SW 1271 (cell line): Measurements from ENCODE around the gene C1orf185.
"Not testable (repeated sequence)": the region's sequence is repeated elsewhere in the genome, so short reads cannot be mapped to it uniquely, and the experiment has no call there.

Experiments
- DNase-seq, 2 experiments: peaks; one replicate each; lab custom pipeline; 2025; lab: John Stamatoyannopoulos, UW

The C1orf185 gene

GRCh38 chr1:51137696-51138095, 35.7 kb downstream of the C1orf185 start:
- DNase-seq = not testable (repeated sequence)

GRCh38 chr1:51139474-51139873, 37.4 kb downstream of the C1orf185 start:
- peak in 1 of 2 experiments; percentile 11 for DNase-seq

- DNase-seq = no peak
These were observed 45.4 kb downstream of the C1orf185 start for GRCh38 chr1:51147394-51147793.

GRCh38 chr1:51154776-51155175, 52.7 kb downstream of the C1orf185 start:
- DNase-seq = no peak

GRCh38 chr1:51156752-51157151, 54.7 kb downstream of the C1orf185 start:
- DNase-seq = no peak

GRCh38 chr1:51157395-51157794, 55.4 kb downstream of the C1orf185 start:
- DNase-seq = no peak

GRCh38 chr1:51158263-51158662, 56.2 kb downstream of the C1orf185 start:
- DNase-seq = no peak

- DNase-seq = not testable (repeated sequence)
These were observed 60.5 kb downstream of the C1orf185 start for GRCh38 chr1:51162560-51162959.

- no peak for DNase-seq
These were observed 63.5 kb downstream of the C1orf185 start for GRCh38 chr1:51165540-51165939.

- no peak for DNase-seq
These were observed 66.3 kb downstream of the C1orf185 start for GRCh38 chr1:51168266-51168845.

GRCh38 chr1:51168936-51169335, 66.9 kb downstream of the C1orf185 start:
- no peak for DNase-seq

- DNase-seq = no peak
These were observed 68.3 kb downstream of the C1orf185 start for GRCh38 chr1:51170342-51170741.

- DNase-seq = no peak
These were observed 70.8 kb downstream of the C1orf185 start for GRCh38 chr1:51172811-51173210.

- DNase-seq = no peak
These were observed 73.2 kb downstream of the C1orf185 start for GRCh38 chr1:51175278-51175677.

- DNase-seq = not testable (repeated sequence)
These were observed 76.0 kb downstream of the C1orf185 start for GRCh38 chr1:51177988-51178387.

GRCh38 chr1:51188230-51188629, 86.2 kb downstream of the C1orf185 start:
- DNase-seq = no peak

- DNase-seq = peak in 1 of 2 experiments; percentile 67
These were observed 87.5 kb downstream of the C1orf185 start for GRCh38 chr1:51189421-51190073.

GRCh38 chr1:51190961-51191360, 88.9 kb downstream of the C1orf185 start:
- DNase-seq = no peak

GRCh38 chr1:51192213-51192843, 90.3 kb downstream of the C1orf185 start:
- DNase-seq = peak in 1 of 2 experiments; percentile 54

- no peak for DNase-seq
These were observed 91.5 kb downstream of the C1orf185 start for GRCh38 chr1:51193564-51193963.
